Tibial nerve (tissue), 4 donors: ENCODE results near the gene TINAGL1. TPM values are rescaled to one million over a fixed set of nuclear protein-coding genes. Genes with fewer than 3 reads are reported as not detected.
A peak's percentile ranks its signal among the peaks of the same experiment; 100 is the strongest.

ENCODE experiments used
- DNase-seq, 2 donors: peaks; one replicate each; pipeline ENCODE4 v3.0.0-alpha.2; 2019; ENCODE audit warnings: low spot score in 2 of 2
- H3K27ac ChIP-seq, 4 donors: fragments of 200-600 bp; sonication (generic) in 3 of 4; one replicate each; pipeline ENCODE4 v1.5.1; 2017 to 2019; ENCODE audit warnings: mild to moderate bottlenecking in 1 of 4
- H3K27me3 ChIP-seq, 2 donors: fragments of 200-600 bp; sonication (generic) in 1 of 2; one replicate each; pipeline versions ENCODE4 v1.5.1 to v1.6.0; 2017 to 2019
- H3K36me3 ChIP-seq, 3 donors: fragments of 200-600 bp; sonication (generic); one replicate each; pipeline ENCODE4 v1.5.1; 2018 to 2019
- H3K4me1 ChIP-seq, 4 donors: fragments of 200-600 bp; sonication (generic) in 3 of 4; one replicate each; pipeline ENCODE4 v1.5.1; 2017 to 2019
- H3K4me3 ChIP-seq, 4 donors: fragments of 200-600 bp; sonication (generic) in 3 of 4; one replicate each; pipeline ENCODE4 v1.5.1; 2017 to 2019; ENCODE audit warnings: mild to moderate bottlenecking in 1 of 4, moderate library complexity in 1 of 4
- H3K9me3 ChIP-seq, 4 donors: fragments of 200-600 bp; sonication (generic) in 3 of 4; one replicate each; pipeline ENCODE4 v1.5.1; 2017 to 2019
- CTCF ChIP-seq, 5 experiments: fragments of 200-600 bp in 3 of 5; fragments of 450-650 bp in 2 of 5; sonication (generic) in 3 of 5; IDR thresholded peaks; one replicate each; pipeline ENCODE4 v1.5.1; 2016 to 2019; ENCODE audit warnings: antibody characterized with exemption in 5 of 5, mild to moderate bottlenecking in 3 of 5, moderate library complexity in 2 of 5
- EP300 ChIP-seq, 2 donors: sonication (generic); formaldehyde crosslinking; IDR thresholded peaks; one replicate each; pipeline ENCODE4 v1.6.1; 2017; ENCODE audit warnings: antibody characterized with exemption in 2 of 2, mild to moderate bottlenecking in 1 of 2
- POLR2A ChIP-seq, 2 donors: fragments of 450-650 bp; IDR thresholded peaks; one replicate each; pipeline ENCODE4 v1.6.1; 2017; ENCODE audit warnings: antibody characterized with exemption in 2 of 2, mild to moderate bottlenecking in 2 of 2, moderate library complexity in 2 of 2
- WGBS, 2 donors: methylation state at CpG; one replicate each; pipeline ENCODE4 v1.1.5; 2018; 5-methylcytosine and 5-hydroxymethylcytosine counted together
- total RNA-seq, 4 donors: library from RNA; depleted of rRNA; stranded (reverse); fragments of >200 nt; gene quantifications; one replicate each; pipeline ENCODE4 v1.1.0, GENCODE V29; 2016

Gene TINAGL1
- total RNA-seq: 100 to 1,000 TPM in 3 of 4 donors, 10 to 100 TPM in 1; 97.3 to 227 (median 198) TPM

GRCh38 chr1:31576201-31576669 lies at the start of gene TINAGL1:
TINAGL1 (plus strand) TSS chr1:31576515; CDS start chr1:31577149, 634 bp downstream.
- Histone ChIP-seq H3K36me3 (no peaks in the 10 kb centered on the region), H3K9me3 (no peaks in the 10 kb centered on the region), H3K4me3 (peak within 1 kb of the TSS; percentile 31 to 55 (median 40)), H3K4me1 (peaks cover 0 to 67% (median 38%) of the 10 kb centered on the region in 4 donors), H3K27ac (peak within 1 kb of the TSS; percentile 11 to 85 (median 80)), H3K27me3 (no peaks in the 10 kb centered on the region)
- DNase-seq: no peak
- peak in 1 of 2 donors; percentile 41 for TF ChIP-seq POLR2A (IDR thresholded peaks at IDR 0.05)
- TF ChIP-seq CTCF (IDR thresholded peaks at IDR 0.05): no peak
- TF ChIP-seq EP300 (IDR thresholded peaks at IDR 0.05): peak in 1 of 2 donors; percentile 29
- WGBS, 2 donors: 16 to 35% methylated on average over 18 to 25 of the region's 25 CpGs

GRCh38 chr1:31529999-31530684 lies 46.2 kb upstream of the TINAGL1 start:
- 44 to 46% methylated on average over 4 of the region's 4 CpGs for WGBS, 2 donors
- TF ChIP-seq POLR2A (IDR thresholded peaks at IDR 0.05) (no peak), EP300 (IDR thresholded peaks at IDR 0.05) (no peak), CTCF (IDR thresholded peaks at IDR 0.05) (no peak)
- no peak for DNase-seq
- no peaks in the 10 kb centered on the region for H3K36me3 ChIP-seq
- no peak overlapping the region for H3K4me3 ChIP-seq
- H3K4me1 ChIP-seq: no peaks in the 10 kb centered on the region
- no peak overlapping the region for H3K27ac ChIP-seq
- no peaks in the 10 kb centered on the region for H3K27me3 ChIP-seq
- no peaks in the 10 kb centered on the region for H3K9me3 ChIP-seq

- Histone ChIP-seq H3K27me3 (no peaks in the 10 kb centered on the region), H3K9me3 (no peaks in the 10 kb centered on the region), H3K27ac (no peak overlapping the region), H3K36me3 (no peaks in the 10 kb centered on the region), H3K4me1 (no peaks in the 10 kb centered on the region), H3K4me3 (no peak overlapping the region)
- TF ChIP-seq CTCF (IDR thresholded peaks at IDR 0.05) (no peak), POLR2A (IDR thresholded peaks at IDR 0.05) (no peak), EP300 (IDR thresholded peaks at IDR 0.05) (no peak)
- 44 to 45% methylated on average over 10 of the region's 10 CpGs for WGBS, 2 donors
- no peak for DNase-seq
Observed at GRCh38 chr1:31531177-31531999, 44.9 kb upstream of the TINAGL1 start.

GRCh38 chr1:31532173-31532572 lies 44.1 kb upstream of the TINAGL1 start:
- TF ChIP-seq POLR2A (IDR thresholded peaks at IDR 0.05) (no peak), CTCF (IDR thresholded peaks at IDR 0.05) (no peak), EP300 (IDR thresholded peaks at IDR 0.05) (no peak)
- no peak for DNase-seq
- Histone ChIP-seq H3K4me1 (no peaks in the 10 kb centered on the region), H3K9me3 (no peaks in the 10 kb centered on the region), H3K4me3 (no peak overlapping the region), H3K27me3 (no peaks in the 10 kb centered on the region), H3K27ac (no peak overlapping the region), H3K36me3 (no peaks in the 10 kb centered on the region)
- WGBS, 2 donors: 30 to 31% methylated on average over 1 of the region's 1 CpG

- no peak for DNase-seq
- no peak overlapping the region for H3K27ac ChIP-seq
- H3K4me3 ChIP-seq: no peak overlapping the region
- no peaks in the 10 kb centered on the region for H3K9me3 ChIP-seq
- no peaks in the 10 kb centered on the region for H3K4me1 ChIP-seq
- H3K27me3 ChIP-seq: no peaks in the 10 kb centered on the region
- 88 to 91% methylated on average over 7 of the region's 7 CpGs for WGBS, 2 donors
- TF ChIP-seq EP300 (IDR thresholded peaks at IDR 0.05): no peak
- TF ChIP-seq CTCF (IDR thresholded peaks at IDR 0.05): no peak
- no peak for TF ChIP-seq POLR2A (IDR thresholded peaks at IDR 0.05)
- no peaks in the 10 kb centered on the region for H3K36me3 ChIP-seq
Observed at GRCh38 chr1:31535561-31535960, 40.8 kb upstream of the TINAGL1 start.
